SU-DHL-6 (cell line): ENCODE data around the gene CNIH2.

Source experiments
- H2AFZ ChIP-seq: fragments of 200-600 bp; sonication (generic); 2 replicates; pipeline ENCODE4 v1.6.1; 2014; ENCODE audit warnings: low read depth, mild to moderate bottlenecking, moderate library complexity, mixed read lengths, antibody characterized with exemption, low read length; ENCODE audit not compliant: severe bottlenecking
- H3F3A ChIP-seq: fragments of 200-600 bp; shearing (Covaris generic); 2 replicates; pipeline ENCODE4 v1.6.0; 2016; ENCODE audit warnings: antibody characterized with exemption, mild to moderate bottlenecking; ENCODE audit not compliant: insufficient read depth
- H3K27ac ChIP-seq: fragments of 200-600 bp; sonication (generic); 2 replicates; pipeline ENCODE4 v1.5.1; 2016; ENCODE audit warnings: low read depth, mild to moderate bottlenecking, low read length, moderate library complexity, mixed read lengths
- H3K27me3 ChIP-seq: fragments of 200-600 bp; sonication (generic), shearing (Covaris generic); 2 replicates; pipeline ENCODE4 v1.6.0; 2014; ENCODE audit warnings: mild to moderate bottlenecking, low read length
- H3K36me3 ChIP-seq: fragments of 200-600 bp; sonication (generic); 2 replicates; pipeline ENCODE4 v1.6.1; 2014; ENCODE audit warnings: mild to moderate bottlenecking, low read length, mixed read lengths
- H3K4me2 ChIP-seq: fragments of 300-600, 200-600 bp; shearing (Covaris generic), sonication (generic); 2 replicates; pipeline ENCODE4 v1.6.0; 2014; ENCODE audit warnings: low read length, low read depth, mild to moderate bottlenecking; ENCODE audit not compliant: poor library complexity, severe bottlenecking
- H3K4me3 ChIP-seq: fragments of 200-600 bp; sonication (generic); 2 replicates; pipeline ENCODE4 v1.5.1; 2014; ENCODE audit warnings: antibody characterized with exemption, low read length, mild to moderate bottlenecking, mixed read lengths; ENCODE audit not compliant: insufficient read depth, poor library complexity, severe bottlenecking
- H3K79me2 ChIP-seq: fragments of 200-600 bp; sonication (generic); 2 replicates; pipeline ENCODE4 v1.6.1; 2014; ENCODE audit warnings: mild to moderate bottlenecking, low read length, moderate library complexity; ENCODE audit not compliant: insufficient read depth
- H3K9ac ChIP-seq: fragments of 200-600 bp; sonication (generic); 2 replicates; pipeline ENCODE4 v1.7.0; 2014; ENCODE audit warnings: mild to moderate bottlenecking, low read length
- H3K9me2 ChIP-seq: fragments of 200-600 bp; sonication (generic); replicated peaks from 2 replicates; pipeline ENCODE4 v1.6.1; 2014; ENCODE audit warnings: low read length; ENCODE audit not compliant: insufficient read depth
- H3K9me3 ChIP-seq: fragments of 200-600 bp; sonication (generic); 2 replicates; pipeline ENCODE4 v1.6.1; 2014; ENCODE audit warnings: low read length, mixed read lengths; ENCODE audit not compliant: insufficient read depth
- H4K20me1 ChIP-seq: fragments of 200-600 bp; sonication (generic); 2 replicates; pipeline ENCODE4 v1.6.1; 2014; ENCODE audit warnings: low read depth, mild to moderate bottlenecking, antibody characterized with exemption, low read length, moderate library complexity, mixed read lengths
- EZH2phosphoT487 ChIP-seq: fragments of 200-600 bp; sonication (generic), shearing (Covaris generic); conservative IDR thresholded peaks from 2 replicates; pipeline ENCODE4 v1.6.1; 2018; ENCODE audit warnings: mild to moderate bottlenecking, antibody characterized with exemption, low read length, moderate library complexity, mixed read lengths
- TF ChIP-seq, protein P1 (sequence below): fragments of 200-600 bp; sonication (generic); IDR thresholded peaks from one replicate; pipeline ENCODE4 v1.5.1; 2017; ENCODE audit warnings: antibody characterized with exemption, mild to moderate bottlenecking, low read length, moderate library complexity; ENCODE audit not compliant: insufficient read depth, poor library complexity, severe bottlenecking

CNIH2 gene

DNA sequence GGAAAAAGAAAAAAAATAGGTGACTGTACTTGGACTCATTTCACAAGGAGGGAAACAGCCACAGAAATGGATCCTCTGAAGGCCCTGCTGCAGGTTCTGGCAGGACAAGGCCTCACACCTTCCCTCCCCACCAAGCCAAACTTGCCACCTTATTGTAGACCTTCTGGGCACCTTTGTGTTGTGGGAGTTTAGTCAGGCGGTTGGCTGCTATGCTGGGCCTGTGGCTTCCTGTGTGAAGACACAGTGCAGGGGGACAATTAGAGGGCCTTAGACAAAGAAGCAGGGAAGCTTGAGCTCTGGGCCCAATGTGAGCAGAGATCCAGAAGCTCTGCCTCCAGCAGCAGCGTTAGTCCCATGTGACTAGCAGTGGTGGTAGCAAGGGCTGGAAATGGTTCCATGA, 5.4 kb upstream of the CNIH2 start:
- Histone ChIP-seq H3K9ac (no peak overlapping the region), H3K4me2 (no peak overlapping the region), H3K36me3 (0 out of 2 replicates have a peak, but pooled peaks cover 5% of the 10 kb centered on the region), H3K9me3 (no peaks in the 10 kb centered on the region), H3K79me2 (peaks cover 24% of the 10 kb centered on the region), H2AFZ (no peak overlapping the region), H3K4me3 (no peak overlapping the region), H4K20me1 (no peaks in the 10 kb centered on the region; the same call in 1 of the 2 replicates), H3K27me3 (no peaks in the 10 kb centered on the region), H3F3A (peaks cover 6% of the 10 kb centered on the region), H3K27ac (no peak overlapping the region), H3K9me2 (no peaks in the 10 kb centered on the region)
- no peak for TF ChIP-seq EZH2phosphoT487
- TF ChIP-seq, protein P1, sequence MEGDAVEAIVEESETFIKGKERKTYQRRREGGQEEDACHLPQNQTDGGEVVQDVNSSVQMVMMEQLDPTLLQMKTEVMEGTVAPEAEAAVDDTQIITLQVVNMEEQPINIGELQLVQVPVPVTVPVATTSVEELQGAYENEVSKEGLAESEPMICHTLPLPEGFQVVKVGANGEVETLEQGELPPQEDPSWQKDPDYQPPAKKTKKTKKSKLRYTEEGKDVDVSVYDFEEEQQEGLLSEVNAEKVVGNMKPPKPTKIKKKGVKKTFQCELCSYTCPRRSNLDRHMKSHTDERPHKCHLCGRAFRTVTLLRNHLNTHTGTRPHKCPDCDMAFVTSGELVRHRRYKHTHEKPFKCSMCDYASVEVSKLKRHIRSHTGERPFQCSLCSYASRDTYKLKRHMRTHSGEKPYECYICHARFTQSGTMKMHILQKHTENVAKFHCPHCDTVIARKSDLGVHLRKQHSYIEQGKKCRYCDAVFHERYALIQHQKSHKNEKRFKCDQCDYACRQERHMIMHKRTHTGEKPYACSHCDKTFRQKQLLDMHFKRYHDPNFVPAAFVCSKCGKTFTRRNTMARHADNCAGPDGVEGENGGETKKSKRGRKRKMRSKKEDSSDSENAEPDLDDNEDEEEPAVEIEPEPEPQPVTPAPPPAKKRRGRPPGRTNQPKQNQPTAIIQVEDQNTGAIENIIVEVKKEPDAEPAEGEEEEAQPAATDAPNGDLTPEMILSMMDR, result no peak

DNA sequence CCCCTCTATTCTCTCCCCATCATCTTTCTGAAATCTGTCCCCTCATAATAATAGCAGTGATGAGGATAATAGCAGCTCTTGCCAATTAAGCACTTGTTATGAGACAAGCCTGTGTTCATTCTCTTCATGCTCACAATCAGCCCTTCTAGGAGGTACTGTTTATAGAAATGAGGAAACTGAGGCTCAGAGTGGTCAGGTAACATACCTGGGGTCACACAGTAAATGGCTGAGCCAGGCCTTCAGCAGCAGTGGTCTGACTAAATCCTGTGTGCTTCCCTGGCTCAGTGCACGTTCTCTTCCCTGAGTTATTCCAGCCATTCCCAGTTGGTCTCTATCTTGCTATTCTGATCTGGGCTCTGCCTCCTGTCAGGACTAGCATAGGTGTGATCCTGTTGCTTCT, 3.8 kb upstream of the CNIH2 start:
- H3K79me2 ChIP-seq, result peaks cover 17% of the 10 kb centered on the region
- H3K4me3 ChIP-seq, result no peak overlapping the region
- H3K27me3 ChIP-seq, result no peaks in the 10 kb centered on the region
- TF ChIP-seq, protein P1, result no peak
- TF ChIP-seq EZH2phosphoT487, result no peak
- no peaks in the 10 kb centered on the region for H3K9me2 ChIP-seq
- H3F3A ChIP-seq, result no peaks in the 10 kb centered on the region
- no peaks in the 10 kb centered on the region for H3K9me3 ChIP-seq
- H2AFZ ChIP-seq, result no peak overlapping the region
- H3K9ac ChIP-seq, result no peak overlapping the region
- no peaks in the 10 kb centered on the region; the same call in 1 of the 2 replicates for H4K20me1 ChIP-seq
- 0 out of 2 replicates have a peak, but pooled peaks cover 5% of the 10 kb centered on the region for H3K36me3 ChIP-seq
- H3K27ac ChIP-seq, result no peak overlapping the region
- no peak overlapping the region for H3K4me2 ChIP-seq

DNA sequence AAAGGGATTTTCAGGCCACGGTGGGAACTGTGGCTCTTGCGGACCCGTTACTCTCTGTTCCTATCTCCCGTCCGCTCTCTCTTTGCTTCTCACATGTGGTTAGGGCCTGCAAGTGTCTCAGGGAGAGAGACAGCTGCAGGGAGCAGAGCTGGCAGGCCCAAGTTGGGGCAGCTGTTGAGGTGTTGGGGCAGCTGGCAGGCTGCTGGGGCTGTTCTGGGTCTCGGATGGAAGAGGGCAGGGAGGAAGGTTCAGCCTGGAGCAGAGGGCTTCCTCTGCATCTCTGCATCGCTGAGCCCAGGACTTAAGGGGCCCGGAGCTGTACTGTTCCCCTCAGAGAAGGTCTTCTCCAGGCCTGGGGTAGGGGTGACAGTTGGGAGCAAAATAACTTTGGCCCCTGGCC, 2.6 kb upstream of the CNIH2 start:
- Histone ChIP-seq H3K4me3 (no peak overlapping the region), H3K27ac (no peak overlapping the region), H3K4me2 (no peak overlapping the region), H3K9me2 (no peaks in the 10 kb centered on the region), H3F3A (no peaks in the 10 kb centered on the region), H2AFZ (no peak overlapping the region), H3K79me2 (peaks cover 5% of the 10 kb centered on the region), H3K27me3 (no peaks in the 10 kb centered on the region), H3K9ac (no peak overlapping the region), H3K36me3 (0 out of 2 replicates have a peak, but pooled peaks cover 5% of the 10 kb centered on the region), H4K20me1 (no peaks in the 10 kb centered on the region; the same call in 1 of the 2 replicates), H3K9me3 (no peaks in the 10 kb centered on the region)
- no peak for TF ChIP-seq EZH2phosphoT487
- TF ChIP-seq, protein P1, result no peak
